ENCODE results near the gene RAB10.

Gene RAB10

DNA sequence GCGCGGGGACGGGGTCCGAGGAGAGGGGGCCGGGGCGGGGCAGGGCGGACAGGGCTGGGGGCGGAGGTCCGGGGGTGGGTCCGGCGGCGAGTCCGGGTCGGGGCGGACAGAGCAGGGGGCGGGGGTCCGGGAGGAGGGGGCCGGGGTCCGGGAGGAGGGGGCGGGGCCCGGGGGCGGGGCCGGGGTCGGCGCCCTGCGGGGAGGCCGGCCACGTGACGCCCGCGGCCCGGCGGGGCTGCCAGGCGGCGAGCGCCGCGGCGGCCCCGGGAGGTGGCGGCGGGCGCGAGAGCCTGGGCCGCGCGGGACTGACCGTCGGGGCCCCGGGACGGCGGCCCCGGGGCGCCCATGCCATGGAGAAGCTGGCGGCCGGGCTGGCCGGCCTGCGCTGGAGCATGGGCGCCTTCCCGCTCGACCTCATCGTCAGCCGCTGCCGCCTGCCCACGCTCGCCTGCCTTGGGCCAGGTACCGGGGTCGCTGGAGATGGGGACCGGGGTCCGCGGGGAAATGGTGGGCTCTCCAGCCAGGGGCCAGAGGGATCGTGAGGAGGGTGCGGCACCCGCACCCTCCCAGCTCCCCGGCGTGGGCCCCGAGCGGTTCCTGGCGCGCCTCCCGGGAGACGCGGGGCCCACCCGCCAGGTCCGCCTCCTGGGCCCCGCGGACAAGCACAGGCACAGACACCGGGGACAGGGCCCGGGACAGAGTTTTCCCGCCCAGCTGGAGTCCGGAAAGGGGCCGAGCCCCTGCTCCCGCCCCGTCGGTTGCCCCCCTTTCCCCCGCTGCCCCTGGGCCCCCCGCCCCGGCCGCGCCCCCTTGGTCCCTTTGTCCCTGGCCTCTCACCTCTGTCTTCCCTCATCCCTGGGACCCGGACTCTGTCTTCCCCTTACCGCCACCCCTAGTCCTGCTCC, 139.2 kb downstream of the RAB10 start, which contains the start of gene GAREM2:
Gene GAREM2 (plus strand): TSS at position 218 of the 905 bp plus-strand sequence. CDS start 133 bp downstream, at position 351.
- H3K27me3 ChIP-seq (ENCODE audit: control insufficient read depth in 5 of 5, insufficient read depth in 4 of 5, low read length in 5 of 5) = peaks cover 13 to 38% (median 28%) of the 10 kb centered on the region in 5 donors
- H3K36me3 ChIP-seq (ENCODE audit: control insufficient read depth in 5 of 5, insufficient read depth in 5 of 5, low read length in 5 of 5) = no peaks in the 10 kb centered on the region
- H3K4me1 ChIP-seq (ENCODE audit: control insufficient read depth in 5 of 5, insufficient read depth in 5 of 5, low read length in 5 of 5) = peaks cover 0 to 16% (median 7%) of the 10 kb centered on the region in 5 donors
- H3K9me3 ChIP-seq (ENCODE audit: control insufficient read depth in 5 of 5, low read length in 5 of 5) = no peaks in the 10 kb centered on the region
- H3K4me3 ChIP-seq (ENCODE audit: low read depth in 1 of 5, low read length in 5 of 5) = peak within 1 kb of the TSS in 4 of 5 donors; percentile 22 to 58 (median 44)
- peak within 1 kb of the TSS in 1 of 5 donors; percentile 41 for H3K9ac ChIP-seq (ENCODE audit: low read length in 5 of 5)
- no peak within 1 kb of the TSS for H3K27ac ChIP-seq (ENCODE audit: low read depth, low read length)

DNA sequence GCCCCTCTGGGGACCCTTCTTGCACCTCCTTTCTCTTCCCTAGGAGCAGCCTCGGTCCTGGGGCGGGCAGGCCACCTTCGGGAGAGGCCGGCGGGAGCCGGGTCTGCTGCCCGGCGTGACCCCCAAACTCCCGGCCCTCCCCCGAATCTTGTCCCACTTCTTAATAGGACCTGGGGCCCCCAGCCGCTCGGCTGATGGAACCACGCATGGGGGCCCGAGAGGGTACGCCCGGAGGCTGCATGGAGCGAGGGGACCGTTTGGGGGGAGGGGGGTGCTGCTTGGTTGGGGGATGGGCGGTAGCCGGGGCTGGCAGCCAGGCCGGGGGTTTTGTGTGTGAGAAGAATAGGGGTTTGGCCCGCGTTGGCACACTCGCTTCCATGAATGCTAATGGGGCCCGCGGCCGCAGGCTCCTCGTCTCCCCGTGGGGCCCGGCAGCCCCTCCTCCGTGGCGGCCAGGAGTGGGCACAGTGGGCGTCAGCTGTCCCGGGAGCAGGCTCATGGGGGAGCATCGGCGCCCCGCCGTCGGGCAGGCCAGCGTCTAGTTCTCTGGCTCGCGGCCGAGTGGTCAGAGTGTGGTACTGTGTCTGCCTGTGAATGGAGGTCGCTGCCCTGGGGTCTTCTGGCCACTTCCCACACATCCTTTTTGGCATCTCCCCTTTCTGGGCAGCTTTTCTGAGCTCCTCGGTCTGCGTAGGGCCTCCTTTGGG, 140.0 kb downstream of the RAB10 start:
- Histone ChIP-seq H3K9ac (ENCODE audit: low read length in 5 of 5) (no peak overlapping the region), H3K4me1 (ENCODE audit: control insufficient read depth in 5 of 5, insufficient read depth in 5 of 5, low read length in 5 of 5) (peaks cover 0 to 21% (median 8%) of the 10 kb centered on the region in 5 donors), H3K27me3 (ENCODE audit: control insufficient read depth in 5 of 5, insufficient read depth in 4 of 5, low read length in 5 of 5) (peaks cover 13 to 38% (median 28%) of the 10 kb centered on the region in 5 donors), H3K27ac (ENCODE audit: low read depth, low read length) (no peak overlapping the region), H3K36me3 (ENCODE audit: control insufficient read depth in 5 of 5, insufficient read depth in 5 of 5, low read length in 5 of 5) (no peaks in the 10 kb centered on the region), H3K4me3 (ENCODE audit: low read depth in 1 of 5, low read length in 5 of 5) (no peak overlapping the region), H3K9me3 (ENCODE audit: control insufficient read depth in 5 of 5, low read length in 5 of 5) (no peaks in the 10 kb centered on the region)

DNA sequence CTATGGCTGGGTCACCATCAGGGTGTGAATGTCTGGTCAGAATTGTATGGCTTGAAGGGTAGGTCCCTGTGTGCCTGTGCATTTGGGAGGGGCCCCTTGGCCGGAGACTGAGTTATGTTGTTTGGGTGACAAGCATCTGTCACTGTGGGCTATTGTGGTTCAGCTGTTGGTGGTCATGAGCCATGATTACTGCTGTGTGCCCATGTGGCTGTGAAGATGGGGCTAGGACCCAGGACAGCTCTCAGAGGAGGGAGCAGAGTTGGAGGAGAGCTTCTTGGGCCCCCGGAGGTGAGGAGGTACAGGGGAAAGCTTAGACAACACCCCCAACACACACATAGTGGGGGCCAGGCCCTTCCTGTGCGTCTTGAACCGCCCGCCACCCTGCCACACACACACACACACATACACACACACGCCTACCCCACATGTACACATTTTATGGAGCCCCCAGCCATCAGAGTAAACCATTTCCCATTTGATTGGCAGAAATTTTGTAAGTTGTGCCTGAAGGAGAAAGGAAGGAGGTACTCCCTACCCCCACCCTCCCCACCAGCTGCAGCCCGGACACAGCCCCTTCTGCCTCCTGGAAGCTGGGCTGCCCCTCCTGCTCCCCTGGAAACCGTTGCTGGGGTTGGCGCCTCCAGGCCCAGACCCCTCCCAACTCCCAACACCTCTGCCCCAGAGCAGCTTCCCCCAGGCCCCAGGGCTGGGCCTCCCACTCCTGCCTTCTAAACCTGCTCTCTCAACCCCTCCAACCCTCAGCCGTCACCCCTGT, 141.0 kb downstream of the RAB10 start:
- peaks cover 13 to 43% (median 28%) of the 10 kb centered on the region in 5 donors for H3K27me3 ChIP-seq (ENCODE audit: control insufficient read depth in 5 of 5, insufficient read depth in 4 of 5, low read length in 5 of 5)
- no peak overlapping the region for H3K27ac ChIP-seq (ENCODE audit: low read depth, low read length)
- no peak overlapping the region for H3K9ac ChIP-seq (ENCODE audit: low read length in 5 of 5)
- no peaks in the 10 kb centered on the region for H3K36me3 ChIP-seq (ENCODE audit: control insufficient read depth in 5 of 5, insufficient read depth in 5 of 5, low read length in 5 of 5)
- no peak overlapping the region for H3K4me3 ChIP-seq (ENCODE audit: low read depth in 1 of 5, low read length in 5 of 5)
- H3K9me3 ChIP-seq (ENCODE audit: control insufficient read depth in 5 of 5, low read length in 5 of 5) = no peaks in the 10 kb centered on the region
- H3K4me1 ChIP-seq (ENCODE audit: control insufficient read depth in 5 of 5, insufficient read depth in 5 of 5, low read length in 5 of 5) = peaks cover 0 to 30% (median 16%) of the 10 kb centered on the region in 5 donors

DNA sequence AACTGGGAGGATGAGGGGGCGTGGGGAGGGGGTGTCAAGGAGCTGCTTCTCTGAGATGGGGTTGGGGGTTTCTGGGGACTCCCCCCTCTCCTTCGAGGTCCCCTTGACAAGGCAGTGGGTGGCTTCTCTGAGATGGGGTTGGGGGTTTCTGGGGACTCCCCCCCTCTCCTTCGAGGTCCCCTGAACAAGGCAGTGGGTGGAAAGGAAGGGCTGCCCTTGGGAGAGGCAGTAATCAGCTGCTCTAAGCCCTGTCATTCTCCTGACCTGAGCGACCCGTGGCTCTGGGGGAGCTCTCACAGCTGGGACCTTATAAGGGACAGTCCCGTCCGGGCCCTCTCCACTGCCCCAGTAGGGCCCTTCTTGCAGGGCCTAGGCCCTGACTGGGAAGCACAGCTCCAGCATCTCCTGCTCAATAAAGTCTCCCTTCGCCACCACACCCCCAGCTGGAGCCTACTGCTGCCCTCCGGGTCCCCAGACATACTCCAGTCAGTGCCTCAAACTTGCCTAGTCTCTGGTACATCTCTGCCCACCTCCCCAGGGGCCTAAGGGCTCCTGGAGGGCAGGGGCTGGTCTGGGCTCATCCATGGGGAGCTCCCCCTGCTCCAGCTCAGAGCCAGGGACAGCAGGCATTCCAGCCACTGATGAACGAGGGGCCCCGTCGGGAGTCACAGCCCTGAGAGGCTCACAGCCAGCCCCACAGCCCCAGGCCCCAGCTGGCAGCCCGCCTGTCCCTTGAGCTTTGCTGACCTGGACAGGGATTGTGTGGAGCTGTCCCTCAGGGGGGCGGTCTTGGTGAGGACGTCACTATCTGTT, 141.8 kb downstream of the RAB10 start:
- Histone ChIP-seq H3K9me3 (ENCODE audit: control insufficient read depth in 5 of 5, low read length in 5 of 5) (no peaks in the 10 kb centered on the region), H3K36me3 (ENCODE audit: control insufficient read depth in 5 of 5, insufficient read depth in 5 of 5, low read length in 5 of 5) (no peaks in the 10 kb centered on the region), H3K9ac (ENCODE audit: low read length in 5 of 5) (no peak overlapping the region), H3K4me3 (ENCODE audit: low read depth in 1 of 5, low read length in 5 of 5) (no peak overlapping the region), H3K4me1 (ENCODE audit: control insufficient read depth in 5 of 5, insufficient read depth in 5 of 5, low read length in 5 of 5) (peaks cover 0 to 34% (median 21%) of the 10 kb centered on the region in 5 donors), H3K27me3 (ENCODE audit: control insufficient read depth in 5 of 5, insufficient read depth in 4 of 5, low read length in 5 of 5) (peaks cover 13 to 48% (median 28%) of the 10 kb centered on the region in 5 donors), H3K27ac (ENCODE audit: low read depth, low read length) (no peak overlapping the region)

DNA sequence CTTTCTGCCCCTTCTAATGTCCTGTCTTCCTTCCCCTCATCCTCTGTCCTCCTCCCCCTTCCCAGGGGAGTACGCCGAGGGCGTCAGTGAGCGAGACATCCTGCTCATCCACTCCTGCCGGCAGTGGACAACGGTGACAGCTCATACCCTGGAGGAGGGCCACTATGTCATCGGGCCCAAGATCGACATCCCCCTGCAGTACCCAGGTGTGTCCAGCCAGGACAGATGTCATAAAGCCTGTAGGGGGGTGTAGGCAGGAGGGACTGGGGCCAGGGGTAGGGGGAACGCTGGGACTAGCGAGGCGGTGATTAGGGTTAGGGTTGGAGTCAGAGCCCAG, 142.4 kb downstream of the RAB10 start:
- H3K4me1 ChIP-seq (ENCODE audit: control insufficient read depth in 5 of 5, insufficient read depth in 5 of 5, low read length in 5 of 5) = peaks cover 0 to 34% (median 21%) of the 10 kb centered on the region in 5 donors
- H3K36me3 ChIP-seq (ENCODE audit: control insufficient read depth in 5 of 5, insufficient read depth in 5 of 5, low read length in 5 of 5) = no peaks in the 10 kb centered on the region
- H3K27me3 ChIP-seq (ENCODE audit: control insufficient read depth in 5 of 5, insufficient read depth in 4 of 5, low read length in 5 of 5) = peaks cover 13 to 48% (median 28%) of the 10 kb centered on the region in 5 donors
- H3K27ac ChIP-seq (ENCODE audit: low read depth, low read length) = no peak overlapping the region
- no peak overlapping the region for H3K4me3 ChIP-seq (ENCODE audit: low read depth in 1 of 5, low read length in 5 of 5)
- no peaks in the 10 kb centered on the region for H3K9me3 ChIP-seq (ENCODE audit: control insufficient read depth in 5 of 5, low read length in 5 of 5)
- no peak overlapping the region for H3K9ac ChIP-seq (ENCODE audit: low read length in 5 of 5)

DNA sequence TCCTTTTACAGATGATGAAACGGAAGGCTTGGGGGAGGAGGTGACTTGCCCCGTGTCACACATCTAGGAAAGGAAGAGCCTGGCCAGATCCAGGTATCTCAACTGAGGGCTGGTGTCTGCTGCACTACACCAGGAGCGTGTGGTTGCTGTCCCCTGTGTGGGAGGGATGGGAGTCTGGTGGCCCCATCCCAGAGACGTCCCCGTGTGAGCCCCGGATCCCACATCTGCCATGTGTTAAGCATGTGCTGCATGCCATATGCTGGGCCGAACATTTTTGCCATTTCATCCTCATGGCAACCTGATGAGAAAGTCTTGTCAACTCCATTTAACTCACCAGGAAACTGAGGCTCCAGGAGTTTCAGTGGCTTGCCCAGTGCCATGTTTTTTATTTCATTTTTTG, 143.2 kb downstream of the RAB10 start:
- H3K9ac ChIP-seq (ENCODE audit: low read length in 5 of 5) = no peak overlapping the region
- peaks cover 13 to 45% (median 26%) of the 10 kb centered on the region in 5 donors for H3K27me3 ChIP-seq (ENCODE audit: control insufficient read depth in 5 of 5, insufficient read depth in 4 of 5, low read length in 5 of 5)
- H3K4me3 ChIP-seq (ENCODE audit: low read depth in 1 of 5, low read length in 5 of 5) = no peak overlapping the region
- peaks cover 0 to 33% (median 19%) of the 10 kb centered on the region in 5 donors for H3K4me1 ChIP-seq (ENCODE audit: control insufficient read depth in 5 of 5, insufficient read depth in 5 of 5, low read length in 5 of 5)
- no peaks in the 10 kb centered on the region for H3K36me3 ChIP-seq (ENCODE audit: control insufficient read depth in 5 of 5, insufficient read depth in 5 of 5, low read length in 5 of 5)
- H3K9me3 ChIP-seq (ENCODE audit: control insufficient read depth in 5 of 5, low read length in 5 of 5) = no peaks in the 10 kb centered on the region
- H3K27ac ChIP-seq (ENCODE audit: low read depth, low read length) = no peak overlapping the region

- no peaks in the 10 kb centered on the region for H3K36me3 ChIP-seq (ENCODE audit: control insufficient read depth in 5 of 5, insufficient read depth in 5 of 5, low read length in 5 of 5)
- H3K27ac ChIP-seq (ENCODE audit: low read depth, low read length) = no peak overlapping the region
- H3K9ac ChIP-seq (ENCODE audit: low read length in 5 of 5) = peak overlapping the region in 1 of 5 donors; percentile 30
- peaks cover 13 to 40% (median 23%) of the 10 kb centered on the region in 5 donors for H3K27me3 ChIP-seq (ENCODE audit: control insufficient read depth in 5 of 5, insufficient read depth in 4 of 5, low read length in 5 of 5)
- peak overlapping the region in 2 of 5 donors; percentile 63 for H3K4me3 ChIP-seq (ENCODE audit: low read depth in 1 of 5, low read length in 5 of 5)
- no peaks in the 10 kb centered on the region for H3K9me3 ChIP-seq (ENCODE audit: control insufficient read depth in 5 of 5, low read length in 5 of 5)
- H3K4me1 ChIP-seq (ENCODE audit: control insufficient read depth in 5 of 5, insufficient read depth in 5 of 5, low read length in 5 of 5) = peaks cover 0 to 26% (median 13%) of the 10 kb centered on the region in 5 donors
These were observed 144.4 kb downstream of the RAB10 start for GRCh38 chr2:26178246-26178645.

GRCh38 chr2:26178746-26179436, 145.0 kb downstream of the RAB10 start:
- Histone ChIP-seq H3K4me3 (ENCODE audit: low read depth in 1 of 5, low read length in 5 of 5) (peak overlapping the region; percentile 63 to 67 (median 64)), H3K9ac (ENCODE audit: low read length in 5 of 5) (peak overlapping the region; percentile 28 to 71 (median 32)), H3K4me1 (ENCODE audit: control insufficient read depth in 5 of 5, insufficient read depth in 5 of 5, low read length in 5 of 5) (peaks cover 0 to 21% (median 13%) of the 10 kb centered on the region in 5 donors), H3K27ac (ENCODE audit: low read depth, low read length) (no peak overlapping the region), H3K9me3 (ENCODE audit: control insufficient read depth in 5 of 5, low read length in 5 of 5) (no peaks in the 10 kb centered on the region), H3K36me3 (ENCODE audit: control insufficient read depth in 5 of 5, insufficient read depth in 5 of 5, low read length in 5 of 5) (no peaks in the 10 kb centered on the region), H3K27me3 (ENCODE audit: control insufficient read depth in 5 of 5, insufficient read depth in 4 of 5, low read length in 5 of 5) (peaks cover 13 to 38% (median 22%) of the 10 kb centered on the region in 5 donors)
